GM23338 (cell line): ENCODE data around the gene TNFAIP8L3. TPM values are rescaled to one million over a fixed set of nuclear protein-coding genes. Genes with fewer than 3 reads are reported as not detected.

ENCODE experiments used
- ATAC-seq: fragments of 200-7000 bp; cut with Tn5 transposase; 3 replicates; pipeline ENCODE4 v1.9.1; 2020
- DNase-seq: peaks from one replicate; pipeline ENCODE4 v3.0.0-alpha.2; 2015; ENCODE audit warnings: low spot score
- H2AFZ ChIP-seq: fragments of 200-600 bp; sonication (generic); 2 replicates; pipeline ENCODE4 v1.8.0; 2016; ENCODE audit warnings: antibody characterized with exemption, mild to moderate bottlenecking, moderate library complexity
- H3F3A ChIP-seq: fragments of 200-600 bp; sonication (generic); replicated peaks from 2 replicates; pipeline ENCODE4 v1.8.0; 2017; ENCODE audit warnings: antibody characterized with exemption, mixed run types, low read depth
- H3K27ac ChIP-seq: fragments of 200-600 bp; sonication (generic); 2 replicates; pipeline ENCODE4 v1.6.1; 2016; ENCODE audit warnings: low read depth
- H3K27me3 ChIP-seq: fragments of 200-600 bp; sonication (generic); 2 replicates; pipeline ENCODE4 v1.8.0; 2016; ENCODE audit warnings: mild to moderate bottlenecking, mixed run types, moderate library complexity; ENCODE audit not compliant: insufficient read depth
- H3K36me3 ChIP-seq: fragments of 200-600 bp; sonication (generic); 2 replicates; pipeline ENCODE4 v1.8.0; 2016; ENCODE audit warnings: mild to moderate bottlenecking; ENCODE audit not compliant: insufficient read depth
- H3K4me1 ChIP-seq: fragments of 200-600 bp; sonication (generic); 2 replicates; pipeline ENCODE4 v1.8.0; 2016; ENCODE audit warnings: mild to moderate bottlenecking, moderate library complexity; ENCODE audit not compliant: insufficient read depth
- H3K4me2 ChIP-seq: fragments of 200-600 bp; sonication (generic); 2 replicates; pipeline ENCODE4 v1.7.1; 2017; ENCODE audit warnings: mixed run types
- H3K4me3 ChIP-seq: fragments of 200-600 bp; sonication (generic); 2 replicates; pipeline ENCODE4 v1.6.1; 2016; ENCODE audit warnings: mixed run types
- H3K79me2 ChIP-seq: fragments of 200-600 bp; sonication (generic); replicated peaks from 2 replicates; pipeline ENCODE4 v1.8.0; 2017; ENCODE audit warnings: mild to moderate bottlenecking; ENCODE audit not compliant: insufficient read depth
- H3K9me2 ChIP-seq: fragments of 200-600 bp; sonication (generic); 2 replicates; pipeline ENCODE4 v1.8.0; 2017; ENCODE audit not compliant: insufficient read depth
- H4K20me1 ChIP-seq: fragments of 200-600 bp; sonication (generic); replicated peaks from 2 replicates; pipeline ENCODE4 v1.8.0; 2017; ENCODE audit warnings: mild to moderate bottlenecking; ENCODE audit not compliant: insufficient read depth
- H3K27ac Mint-ChIP-seq: 2 replicates; pipeline ENCODE4 v1.8.0; 2020; ENCODE audit warnings: inconsistent platforms, mild to moderate bottlenecking, moderate library complexity, mixed read lengths
- H3K27me3 Mint-ChIP-seq: 3 replicates; pipeline ENCODE4 v1.8.0; 2022; ENCODE audit warnings: low read depth, mild to moderate bottlenecking, moderate library complexity, mixed read lengths, inconsistent platforms; ENCODE audit not compliant: insufficient read depth, poor library complexity
- H3K36me3 Mint-ChIP-seq: 3 replicates; pipeline ENCODE4 v1.8.0; 2021; ENCODE audit warnings: low read depth, mild to moderate bottlenecking, inconsistent platforms, moderate library complexity, mixed read lengths
- H3K4me1 Mint-ChIP-seq: 3 replicates; pipeline ENCODE4 v1.8.0; 2020; ENCODE audit warnings: mild to moderate bottlenecking, inconsistent platforms, mixed read lengths
- H3K4me3 Mint-ChIP-seq: 3 replicates; pipeline ENCODE4 v1.8.0; 2021; ENCODE audit warnings: moderate library complexity, mild to moderate bottlenecking, inconsistent platforms, mixed read lengths
- H3K9me3 Mint-ChIP-seq: 3 replicates; pipeline ENCODE4 v1.8.0; 2020; ENCODE audit warnings: moderate library complexity, mild to moderate bottlenecking, inconsistent platforms, mixed read lengths
- CTCF ChIP-seq, 2 experiments: fragments of 200-600 bp in 1 of 2; sonication (generic) in 1 of 2; conservative IDR thresholded peaks; 2 replicates each; pipeline versions ENCODE4 v1.5.1 to v1.6.1; 2016 to 2017; ENCODE audit warnings: antibody characterized with exemption in 2 of 2, low read depth in 2 of 2, mild to moderate bottlenecking in 2 of 2, moderate library complexity in 1 of 2
- JUNB ChIP-seq: IDR thresholded peaks from one replicate; pipeline ENCODE4 v1.6.1; 2016; ENCODE audit warnings: antibody characterized with exemption; ENCODE audit not compliant: unreplicated experiment
- STAT1 ChIP-seq: IDR thresholded peaks from one replicate; pipeline ENCODE4 v1.6.1; 2016; ENCODE audit warnings: antibody characterized with exemption; ENCODE audit not compliant: unreplicated experiment
- ZNF462 ChIP-seq: fragments of 250-450 bp; sonication (Bioruptor Pico); IDR thresholded peaks from 2 replicates; pipeline ENCODE4 v1.5.0; 2020; ENCODE audit warnings: mild to moderate bottlenecking, moderate library complexity
- polyA plus RNA-seq: library from polyadenylated mRNA; unstranded; fragments of >200 nt; fragmentation: Nextera tagmentation; extraction: Ambion mirVana; gene quantifications from 2 replicates; pipeline ENCODE4 v1.2.1, GENCODE V29; 2016
- total RNA-seq: library from RNA; depleted of rRNA; stranded (reverse); fragments of >200 nt; shearing (Covaris generic); gene quantifications from 2 replicates; pipeline ENCODE4 v1.2.3, GENCODE V29; 2014
- TF ChIP-seq, protein P1 (sequence below): IDR thresholded peaks from 2 replicates; pipeline ENCODE4 v1.6.1; 2016; ENCODE audit warnings: antibody characterized with exemption

The TNFAIP8L3 gene
- total and polyA plus RNA-seq, 2 experiments from 2014 or later, result 0.23 to 0.31 TPM

GRCh38 chr15:51089699-51090453, 4.8 kb downstream of the TNFAIP8L3 start (continued):
- TF ChIP-seq ZNF462 (CRISPR knock-in tag), result no peak

- Histone ChIP-seq H3K9me2 (peaks cover 9% of the 10 kb centered on the region; the same call in 1 of the 2 replicates), H3K79me2 (no peaks in the 10 kb centered on the region), H3F3A (no peaks in the 10 kb centered on the region), H3K4me3 (no peak overlapping the region), H3K27ac (no peak overlapping the region), H3K36me3 (no peaks in the 10 kb centered on the region; the same call in 1 of the 2 replicates), H3K27me3 (peaks cover 41% of the 10 kb centered on the region), H3K4me1 (peaks cover 32% of the 10 kb centered on the region), H3K4me2 (no peak overlapping the region), H4K20me1 (peaks cover 4% of the 10 kb centered on the region; the same call in 1 of the 2 replicates), H2AFZ (no peak overlapping the region)
- Mint-ChIP-seq H3K27me3 (peaks cover 38% of the 10 kb centered on the region), H3K4me1 (peaks cover 33% of the 10 kb centered on the region), H3K36me3 (no peaks in the 10 kb centered on the region), H3K4me3 (no peak overlapping the region), H3K9me3 (no peaks in the 10 kb centered on the region; the same call in 2 of the 3 replicates), H3K27ac (no peak overlapping the region)
- DNase-seq, result no peak
- no peak for ATAC-seq
- TF ChIP-seq, protein P1, sequence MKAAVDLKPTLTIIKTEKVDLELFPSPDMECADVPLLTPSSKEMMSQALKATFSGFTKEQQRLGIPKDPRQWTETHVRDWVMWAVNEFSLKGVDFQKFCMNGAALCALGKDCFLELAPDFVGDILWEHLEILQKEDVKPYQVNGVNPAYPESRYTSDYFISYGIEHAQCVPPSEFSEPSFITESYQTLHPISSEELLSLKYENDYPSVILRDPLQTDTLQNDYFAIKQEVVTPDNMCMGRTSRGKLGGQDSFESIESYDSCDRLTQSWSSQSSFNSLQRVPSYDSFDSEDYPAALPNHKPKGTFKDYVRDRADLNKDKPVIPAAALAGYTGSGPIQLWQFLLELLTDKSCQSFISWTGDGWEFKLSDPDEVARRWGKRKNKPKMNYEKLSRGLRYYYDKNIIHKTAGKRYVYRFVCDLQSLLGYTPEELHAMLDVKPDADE, result no peak
- no peak for TF ChIP-seq JUNB
- TF ChIP-seq STAT1, result no peak
- TF ChIP-seq CTCF (conservative IDR thresholded peaks at IDR 0.05; ENCODE audit: low read depth in 2 of 2), result no peak
- no peak for TF ChIP-seq ZNF462 (CRISPR knock-in tag)
Measured at GRCh38 chr15:51089041-51089440, 5.7 kb downstream of the TNFAIP8L3 start.
